OCI-LY1 (cell line): ENCODE measurements around the gene SPO11.
A peak's percentile ranks its signal among the peaks of the same experiment; 100 is the strongest.

Experiments used
- H2AFZ ChIP-seq: fragments of 200-600 bp; sonication (generic), shearing (Covaris generic); 2 replicates; pipeline ENCODE4 v1.6.0; 2014; ENCODE audit warnings: antibody characterized with exemption, mild to moderate bottlenecking, low read length
- H3F3A ChIP-seq: fragments of 200-600 bp; sonication (generic), shearing (Covaris generic); 2 replicates; pipeline ENCODE4 v1.6.0; 2014; ENCODE audit warnings: mild to moderate bottlenecking, antibody characterized with exemption, low read length, moderate library complexity; ENCODE audit not compliant: insufficient read depth
- H3K27ac ChIP-seq: fragments of 200-600 bp; sonication (generic); 2 replicates; pipeline ENCODE4 v1.5.1; 2014; ENCODE audit warnings: low read length, mixed run types, mild to moderate bottlenecking, low read depth; ENCODE audit not compliant: poor library complexity, severe bottlenecking
- H3K27me3 ChIP-seq: fragments of 200-600 bp; sonication (generic); 2 replicates; pipeline ENCODE4 v1.6.0; 2014; ENCODE audit warnings: antibody characterized with exemption, mild to moderate bottlenecking, low read length, moderate library complexity; ENCODE audit not compliant: insufficient read depth
- H3K36me3 ChIP-seq: fragments of 200-600 bp; sonication (generic); 2 replicates; pipeline ENCODE4 v1.6.1; 2014; ENCODE audit warnings: mild to moderate bottlenecking, antibody characterized with exemption, low read length, moderate library complexity, mixed read lengths; ENCODE audit not compliant: insufficient read depth
- H3K4me1 ChIP-seq: fragments of 200-600 bp; sonication (generic); 2 replicates; pipeline ENCODE4 v1.5.1; 2014; ENCODE audit warnings: mild to moderate bottlenecking, low read length, moderate library complexity; ENCODE audit not compliant: insufficient read depth, severe bottlenecking
- H3K4me2 ChIP-seq: fragments of 200-600 bp; sonication (generic), shearing (Covaris generic); 2 replicates; pipeline ENCODE4 v1.6.1; 2014; ENCODE audit warnings: low read length
- H3K4me3 ChIP-seq: fragments of 200-600 bp; sonication (generic); 2 replicates; pipeline ENCODE4 v1.5.1; 2014; ENCODE audit warnings: low read length, low read depth, mild to moderate bottlenecking, mixed read lengths; ENCODE audit not compliant: poor library complexity, severe bottlenecking
- H3K79me2 ChIP-seq: fragments of 200-600 bp; shearing (Covaris generic); 2 replicates; pipeline ENCODE4 v1.6.1; 2016; ENCODE audit warnings: mixed run types, low read length, mixed read lengths; ENCODE audit not compliant: insufficient read depth
- H3K9ac ChIP-seq: fragments of 200-600 bp; sonication (generic), shearing (Covaris generic); 2 replicates; pipeline ENCODE4 v1.6.1; 2014; ENCODE audit warnings: mild to moderate bottlenecking, low read length, mixed read lengths
- H3K9me2 ChIP-seq: fragments of 200-600 bp; sonication (generic), shearing (Covaris generic); 2 replicates; pipeline ENCODE4 v1.6.1; 2014; ENCODE audit warnings: low read depth, mild to moderate bottlenecking, low read length, mixed read lengths
- H3K9me3 ChIP-seq: fragments of 200-600 bp; shearing (Covaris generic); 2 replicates; pipeline ENCODE4 v1.6.1; 2014; ENCODE audit warnings: low read length, mixed read lengths
- H4K20me1 ChIP-seq: fragments of 200-600 bp; sonication (generic), shearing (Covaris generic); 2 replicates; pipeline ENCODE4 v1.6.0; 2016; ENCODE audit warnings: mild to moderate bottlenecking, low read length; ENCODE audit not compliant: insufficient read depth
- EZH2 ChIP-seq: fragments of 200-600 bp; sonication (generic), shearing (Covaris generic); IDR thresholded peaks from 2 replicates; pipeline ENCODE4 v1.8.0; 2017; ENCODE audit warnings: borderline replicate concordance, mixed run types, mild to moderate bottlenecking, antibody characterized with exemption, low read length, moderate library complexity, mixed read lengths
- TF ChIP-seq, protein P1 (sequence below): fragments of 200-600 bp; sonication (generic), shearing (Covaris generic); IDR thresholded peaks from 2 replicates; pipeline ENCODE4 v1.5.1; 2017; ENCODE audit warnings: mild to moderate bottlenecking, antibody characterized with exemption, low read length, moderate library complexity, mixed read lengths

SPO11 gene

GRCh38 chr20:57308451-57309271, 20.9 kb upstream of the SPO11 start:
- peaks cover 84% of the 10 kb centered on the region for H3K4me1 ChIP-seq
- peak overlapping the region; percentile 71 for H3K4me2 ChIP-seq
- TF ChIP-seq EZH2 = no peak
- TF ChIP-seq, protein P1, sequence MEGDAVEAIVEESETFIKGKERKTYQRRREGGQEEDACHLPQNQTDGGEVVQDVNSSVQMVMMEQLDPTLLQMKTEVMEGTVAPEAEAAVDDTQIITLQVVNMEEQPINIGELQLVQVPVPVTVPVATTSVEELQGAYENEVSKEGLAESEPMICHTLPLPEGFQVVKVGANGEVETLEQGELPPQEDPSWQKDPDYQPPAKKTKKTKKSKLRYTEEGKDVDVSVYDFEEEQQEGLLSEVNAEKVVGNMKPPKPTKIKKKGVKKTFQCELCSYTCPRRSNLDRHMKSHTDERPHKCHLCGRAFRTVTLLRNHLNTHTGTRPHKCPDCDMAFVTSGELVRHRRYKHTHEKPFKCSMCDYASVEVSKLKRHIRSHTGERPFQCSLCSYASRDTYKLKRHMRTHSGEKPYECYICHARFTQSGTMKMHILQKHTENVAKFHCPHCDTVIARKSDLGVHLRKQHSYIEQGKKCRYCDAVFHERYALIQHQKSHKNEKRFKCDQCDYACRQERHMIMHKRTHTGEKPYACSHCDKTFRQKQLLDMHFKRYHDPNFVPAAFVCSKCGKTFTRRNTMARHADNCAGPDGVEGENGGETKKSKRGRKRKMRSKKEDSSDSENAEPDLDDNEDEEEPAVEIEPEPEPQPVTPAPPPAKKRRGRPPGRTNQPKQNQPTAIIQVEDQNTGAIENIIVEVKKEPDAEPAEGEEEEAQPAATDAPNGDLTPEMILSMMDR = no peak
- no peaks in the 10 kb centered on the region for H3K9me3 ChIP-seq
- H3F3A ChIP-seq = no peaks in the 10 kb centered on the region; the same call in 1 of the 2 replicates
- H3K36me3 ChIP-seq = no peaks in the 10 kb centered on the region
- no peaks in the 10 kb centered on the region for H3K9me2 ChIP-seq
- no peaks in the 10 kb centered on the region for H3K27me3 ChIP-seq
- H3K27ac ChIP-seq = peak overlapping the region; percentile 100
- no peak overlapping the region for H2AFZ ChIP-seq
- H3K79me2 ChIP-seq = no peaks in the 10 kb centered on the region
- peak overlapping the region; percentile 47 for H3K4me3 ChIP-seq
- H3K9ac ChIP-seq = peak overlapping the region; percentile 85
- no peaks in the 10 kb centered on the region for H4K20me1 ChIP-seq

DNA sequence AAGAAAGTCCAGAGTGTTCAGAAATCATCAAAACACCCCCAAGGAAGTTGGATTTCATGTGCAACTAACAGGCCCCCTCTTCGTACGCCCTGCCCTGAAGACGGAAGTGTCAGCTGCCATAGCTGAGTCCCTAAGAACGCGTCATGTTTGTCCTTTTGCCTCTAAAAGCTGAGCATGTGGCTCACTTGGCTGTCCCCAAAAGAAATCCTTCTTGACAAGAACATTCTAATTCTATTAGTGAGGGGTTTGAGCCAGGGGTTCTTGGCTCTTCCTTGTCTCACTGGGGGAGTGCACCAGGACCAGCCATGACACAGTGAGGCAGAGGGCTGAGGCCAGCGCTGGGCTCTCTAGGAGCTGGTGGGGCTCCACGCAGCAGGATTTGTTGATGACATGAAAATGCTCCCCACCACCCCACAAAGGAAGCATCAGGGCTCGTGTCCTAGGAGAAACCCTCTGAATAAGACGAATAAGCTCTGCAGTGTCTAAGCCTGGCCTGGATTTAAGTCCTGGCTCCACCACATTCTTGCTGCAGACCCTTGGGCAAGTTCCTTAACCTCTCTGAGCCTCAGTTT, 20.0 kb upstream of the SPO11 start:
- Histone ChIP-seq H3F3A (no peaks in the 10 kb centered on the region; the same call in 1 of the 2 replicates), H3K27me3 (no peaks in the 10 kb centered on the region), H3K9me2 (no peaks in the 10 kb centered on the region), H3K9me3 (no peaks in the 10 kb centered on the region), H3K4me3 (peak overlapping the region; percentile 47), H3K27ac (peak overlapping the region; percentile 100), H3K36me3 (no peaks in the 10 kb centered on the region), H2AFZ (no peak overlapping the region), H3K9ac (peak overlapping the region; percentile 85), H4K20me1 (no peaks in the 10 kb centered on the region), H3K79me2 (no peaks in the 10 kb centered on the region), H3K4me2 (peak overlapping the region; percentile 71), H3K4me1 (peaks cover 84% of the 10 kb centered on the region)
- TF ChIP-seq EZH2 = no peak
- TF ChIP-seq, protein P1 = no peak

- H3K4me1 ChIP-seq = peaks cover 84% of the 10 kb centered on the region
- H2AFZ ChIP-seq = no peak overlapping the region
- no peak overlapping the region for H3K4me2 ChIP-seq
Observed at GRCh38 chr20:57310821-57311514, 18.6 kb upstream of the SPO11 start.

More at GRCh38 chr20:57310821-57311514, 18.6 kb upstream of the SPO11 start:
- Histone ChIP-seq H4K20me1 (no peaks in the 10 kb centered on the region), H3F3A (no peaks in the 10 kb centered on the region; the same call in 1 of the 2 replicates), H3K36me3 (no peaks in the 10 kb centered on the region), H3K9me3 (no peaks in the 10 kb centered on the region), H3K4me3 (no peak overlapping the region), H3K79me2 (no peaks in the 10 kb centered on the region), H3K9me2 (no peaks in the 10 kb centered on the region), H3K9ac (no peak overlapping the region), H3K27me3 (no peaks in the 10 kb centered on the region), H3K27ac (peak overlapping the region; percentile 100)
- TF ChIP-seq, protein P1 = no peak
- TF ChIP-seq EZH2 = no peak
